IMR-90 (cell line): ENCODE results near the gene PPRC1. TPM values are rescaled to one million over a fixed set of nuclear protein-coding genes. Genes with fewer than 3 reads are reported as not detected.

ENCODE experiments used
- ATAC-seq: fragments of 200-7000 bp; cut with Tn5 transposase; 2 replicates; pipeline ENCODE4 v1.9.1; 2020; ENCODE audit warnings: low read depth, mild to moderate bottlenecking, moderate library complexity
- Bru-seq: library from RNA; stranded (reverse); fragments of 400-500 nt; gene quantifications from one replicate; lab custom pipeline; 2021; lab: Mats Ljungman, UMichigan
- BruChase-seq, 2 experiments: library from RNA; stranded (reverse); fragments of 400-500 nt; gene quantifications; one replicate each; lab custom pipeline; 2021; lab: Mats Ljungman, UMichigan
- BruUV-seq: library from RNA; stranded (reverse); fragments of 400-500 nt; replicated peaks from 2 replicates; lab custom pipeline; 2021; lab: Mats Ljungman, UMichigan
- CTCF ChIA-PET: fragments of 300-600 bp; formaldehyde crosslinking; extraction: SDS; loops from one replicate; lab custom pipeline; 2021; ENCODE audit warnings: antibody characterized with exemption; lab: Yijun Ruan, JAX
- POLR2A ChIA-PET: fragments of 300-600 bp; sonication (Branson Sonifier 250); formaldehyde crosslinking; loops from one replicate; lab custom pipeline; 2022; ENCODE audit warnings: antibody characterized with exemption; ENCODE audit not compliant: unreplicated experiment; lab: Charles Lee
- DNase-seq: peaks from one replicate; pipeline ENCODE4 v3.0.0; 2013
- H2AFZ ChIP-seq: replicated peaks from 2 replicates; pipeline ENCODE3; 2013; ENCODE audit warnings: low read length, mild to moderate bottlenecking; ENCODE audit not compliant: poor library complexity
- H2AK5ac ChIP-seq: 2 replicates; pipeline ENCODE4 v1.6.1; 2013; ENCODE audit warnings: low read depth, low read length, inconsistent platforms
- H2AK9ac ChIP-seq: replicated peaks from 2 replicates; pipeline ENCODE3; 2013; ENCODE audit warnings: mild to moderate bottlenecking, low read depth, low read length, moderate library complexity; ENCODE audit not compliant: poor library complexity
- H2BK120ac ChIP-seq: 2 replicates; pipeline ENCODE4 v1.6.1; 2013; ENCODE audit warnings: low read depth, low read length, inconsistent platforms
- H2BK15ac ChIP-seq: 3 replicates; pipeline ENCODE4 v1.6.1; 2013; ENCODE audit warnings: low read depth, low read length, inconsistent platforms
- H2BK20ac ChIP-seq: 2 replicates; pipeline ENCODE4 v1.6.1; 2013; ENCODE audit warnings: low read depth, mild to moderate bottlenecking, inconsistent platforms, low read length, moderate library complexity
- H2BK5ac ChIP-seq: 2 replicates; pipeline ENCODE4 v1.6.1; 2013; ENCODE audit warnings: mild to moderate bottlenecking, low read depth, low read length, inconsistent platforms; ENCODE audit not compliant: poor library complexity, severe bottlenecking
- H3K14ac ChIP-seq: replicated peaks from 2 replicates; pipeline ENCODE4 v1.6.1; 2013; ENCODE audit warnings: low read depth, low read length, inconsistent platforms
- H3K18ac ChIP-seq: 2 replicates; pipeline ENCODE4 v1.6.1; 2013; ENCODE audit warnings: low read depth, low read length, control low read depth
- H3K23ac ChIP-seq: 2 replicates; pipeline ENCODE4 v1.6.1; 2013; ENCODE audit warnings: low read depth, low read length, inconsistent platforms
- H3K27ac ChIP-seq: 2 replicates; pipeline ENCODE4 v1.5.1; 2013; ENCODE audit warnings: mild to moderate bottlenecking, control low read depth, low read length; ENCODE audit not compliant: insufficient read depth
- H3K27me3 ChIP-seq: 2 replicates; pipeline ENCODE4 v1.6.1; 2013; ENCODE audit warnings: low read length; ENCODE audit not compliant: control insufficient read depth, insufficient read depth
- H3K36me3 ChIP-seq: 2 replicates; pipeline ENCODE4 v1.6.1; 2013; ENCODE audit warnings: low read length, mixed read lengths; ENCODE audit not compliant: control insufficient read depth, insufficient read depth
- H3K4ac ChIP-seq: 2 replicates; pipeline ENCODE4 v1.6.1; 2013; ENCODE audit warnings: low read depth, low read length, inconsistent platforms
- H3K4me1 ChIP-seq: 2 replicates; pipeline ENCODE4 v1.6.1; 2013; ENCODE audit warnings: low read length, mixed read lengths; ENCODE audit not compliant: control insufficient read depth, insufficient read depth
- H3K4me2 ChIP-seq: 2 replicates; pipeline ENCODE4 v1.6.1; 2013; ENCODE audit warnings: low read depth, mild to moderate bottlenecking, control low read depth, low read length, moderate library complexity
- H3K4me3 ChIP-seq: 2 replicates; pipeline ENCODE4 v1.5.1; 2013; ENCODE audit warnings: low read depth, mild to moderate bottlenecking, control low read depth, low read length, moderate library complexity; ENCODE audit not compliant: insufficient read depth
- H3K56ac ChIP-seq: 2 replicates; pipeline ENCODE4 v1.6.1; 2013; ENCODE audit warnings: low read length, inconsistent platforms; ENCODE audit not compliant: insufficient read depth; ENCODE audit errors: extremely low read depth
- H3K79me1 ChIP-seq, 2 experiments: 2 replicates each; pipeline ENCODE4 v1.6.1; 2013; ENCODE audit warnings: low read length in 2 of 2, inconsistent platforms in 1 of 2, low read depth in 1 of 2
- H3K9ac ChIP-seq: 2 replicates; pipeline ENCODE4 v1.6.1; 2013; ENCODE audit warnings: low read depth, low read length, control low read depth
- H3K9me1 ChIP-seq: 2 replicates; pipeline ENCODE4 v1.6.1; 2013; ENCODE audit warnings: low read length, inconsistent platforms; ENCODE audit not compliant: insufficient read depth
- H3K9me3 ChIP-seq: 2 replicates; pipeline ENCODE4 v1.6.1; 2013; ENCODE audit warnings: low read length; ENCODE audit not compliant: control insufficient read depth, insufficient read depth
- H4K20me1 ChIP-seq: 2 replicates; pipeline ENCODE4 v1.6.1; 2013; ENCODE audit warnings: low read length, inconsistent platforms; ENCODE audit not compliant: insufficient read depth
- H4K5ac ChIP-seq: 2 replicates; pipeline ENCODE4 v1.6.1; 2013; ENCODE audit warnings: mild to moderate bottlenecking, low read depth, low read length, control low read depth
- H4K8ac ChIP-seq, 2 experiments: 2 replicates each; pipeline ENCODE4 v1.6.1; 2013; ENCODE audit warnings: low read depth in 2 of 2, low read length in 2 of 2, control low read depth in 1 of 2, inconsistent platforms in 1 of 2
- H4K91ac ChIP-seq: 2 replicates; pipeline ENCODE4 v1.6.1; 2013; ENCODE audit warnings: low read depth, low read length, inconsistent platforms; ENCODE audit not compliant: insufficient read depth
- BHLHE40 ChIP-seq: fragments of 150-350 bp; IDR thresholded peaks from 2 replicates; pipeline ENCODE4 v1.6.1; 2016; ENCODE audit warnings: mild to moderate bottlenecking, low read depth, low read length
- CHD1 ChIP-seq: IDR thresholded peaks from 2 replicates; pipeline ENCODE4 v1.6.1; 2012; ENCODE audit warnings: low read depth, low read length, improper control_type of control experiment
- CTCF ChIP-seq: conservative IDR thresholded peaks from 2 replicates; pipeline ENCODE4 v1.5.1; 2012; ENCODE audit warnings: mild to moderate bottlenecking, low read depth, low read length, improper control_type of control experiment
- ELK1 ChIP-seq: fragments of 150-350 bp; IDR thresholded peaks from 2 replicates; pipeline ENCODE4 v1.6.1; 2016; ENCODE audit warnings: low read depth, mild to moderate bottlenecking, low read length, moderate library complexity, borderline replicate concordance
- FOS ChIP-seq: fragments of 150-350 bp; IDR thresholded peaks from 2 replicates; pipeline ENCODE4 v1.6.1; 2016; ENCODE audit warnings: low read depth, low read length
- MAFK ChIP-seq: IDR thresholded peaks from 2 replicates; pipeline ENCODE4 v1.6.1; 2012; ENCODE audit warnings: low read depth, low read length, improper control_type of control experiment
- NFE2L2 ChIP-seq: fragments of 150-350 bp; IDR thresholded peaks from 2 replicates; pipeline ENCODE4 v1.6.1; 2016; ENCODE audit warnings: low read depth, mild to moderate bottlenecking, low read length
- POLR2A ChIP-seq: IDR thresholded peaks from 2 replicates; pipeline ENCODE4 v1.6.1; 2012; ENCODE audit warnings: mild to moderate bottlenecking, low read depth, low read length
- RCOR1 ChIP-seq: IDR thresholded peaks from 2 replicates; pipeline ENCODE4 v1.6.1; 2012; ENCODE audit warnings: mild to moderate bottlenecking, low read length, improper control_type of control experiment; ENCODE audit not compliant: insufficient replicate concordance
- RFX5 ChIP-seq: IDR thresholded peaks from 2 replicates; pipeline ENCODE4 v1.8.0; 2012; ENCODE audit warnings: low read depth, mild to moderate bottlenecking, low read length, moderate library complexity
- USF2 ChIP-seq: fragments of 150-350 bp; IDR thresholded peaks from 2 replicates; pipeline ENCODE4 v1.6.1; 2017; ENCODE audit warnings: mild to moderate bottlenecking, antibody characterized with exemption, low read length, low read depth
- WGBS, 2 experiments: methylation state at CpG; one replicate each; pipeline versions ENCODE4 v1.1.5 to v1.1.7; 2013; ENCODE audit warnings: missing lambda C conversion rate in 2 of 2; ENCODE audit not compliant: insufficient read length in 1 of 2; ENCODE audit errors: extremely low coverage in 2 of 2; 5-methylcytosine and 5-hydroxymethylcytosine counted together
- dilution Hi-C: fragments of 300-500 bp; cut with HindIII; formaldehyde crosslinking; loops from one replicate; pipeline ENCODE4 v1.14.3; 2018; ENCODE audit warnings: low sequenced_read_pairs; ENCODE audit not compliant: unreplicated experiment
- in situ Hi-C: fragments of 300-500 bp; cut with MboI; formaldehyde crosslinking; loops from 3 replicates; pipeline ENCODE4 v1.14.3; 2019; ENCODE audit warnings: low sequenced_read_pairs, inconsistent platforms, mixed read lengths
- intact Hi-C: fragments of 100-400 bp; cut with micrococcal nuclease; formaldehyde crosslinking; loops from 2 replicates; pipeline ENCODE4 v1.10.0; 2022
- long read RNA-seq: library from polyadenylated mRNA; unstranded; transcript quantifications from one replicate; pipeline ENCODE4 v2.0.0, GENCODE V29; 2021; ENCODE audit not compliant: unreplicated experiment
- polyA plus RNA-seq, 3 experiments: library from polyadenylated mRNA; depleted of rRNA; stranded (reverse); fragments of >200 nt; gene quantifications; 2 replicates each; pipeline ENCODE4 v1.2.3, GENCODE V29; 2012; ENCODE audit warnings: low replicate concordance in 1 of 3
- total RNA-seq: library from RNA; depleted of rRNA; stranded (reverse); fragments of >200 nt; gene quantifications from 2 replicates; pipeline ENCODE4 v1.2.3, GENCODE V29; 2012; rRNA removed

The PPRC1 gene
- total RNA-seq (11.4 and 11.8 TPM in 2 replicates), polyA plus RNA-seq (2012; rRNA removed) (38.7 and 40.7 TPM in 2 replicates), Bru-seq, nascent RNA (percentile 93 among the genes with signal in this experiment), BruChase-seq, experiment 1, labeled RNA remaining after a 6-hour chase (percentile 86 among the genes with signal in this experiment), BruChase-seq, experiment 2, labeled RNA remaining after a 2-hour chase (percentile 94 among the genes with signal in this experiment)
- polyA plus RNA-seq (2012; cell fraction: cytosol; rRNA removed) = 20.9 and 23.5 TPM in 2 replicates
- polyA plus RNA-seq (2012; cell fraction: nucleus; rRNA removed; ENCODE audit: low replicate concordance) = 117 and 123 TPM in 2 replicates
- long read RNA-seq, partial matches to known transcripts = 10 of 13 reads
- long read RNA-seq, other reads (novel, unspliced or antisense) = 1 of 13 reads

- H3K27ac ChIP-seq = peak within 1 kb of the TSS; percentile 96
- H4K5ac ChIP-seq = peak within 1 kb of the TSS; percentile 22
- peaks cover 17% of the 10 kb centered on the region for H3K9me1 ChIP-seq
- peak within 1 kb of the TSS; percentile 82 for H2BK5ac ChIP-seq
- peaks cover 44% of the 10 kb centered on the region for H4K20me1 ChIP-seq
- H3K4me1 ChIP-seq = peaks cover 10% of the 10 kb centered on the region
- dilution Hi-C loops (no loop called here), intact Hi-C loops (loop anchor here (1.0 kb wide), 1 partner anchor 37 kb away; no protein-coding TSS in a partner anchor), in situ Hi-C loops (no loop called here)
- H3K4me2 ChIP-seq = peak within 1 kb of the TSS; percentile 99
- peak within 1 kb of the TSS; percentile 59; the same call in 1 of the 2 replicates for H3K18ac ChIP-seq
- H3K79me1 ChIP-seq = peaks cover 0 to 40% of the 10 kb centered on the region in 2 experiments; a peak in 2 of 4 replicates
- BruUV-seq = no TSS peak
- H3K23ac ChIP-seq = peak within 1 kb of the TSS; percentile 92
- H2BK120ac ChIP-seq = peak within 1 kb of the TSS; percentile 67
- peak within 1 kb of the TSS; percentile 97 for H3K9ac ChIP-seq
- 1% methylated on average over 32 of the region's 64 CpGs; no CpG with 5 or more reads in 1 of the 2 experiments for WGBS, 2 experiments
- peak within 1 kb of the TSS; percentile 85 for H2BK20ac ChIP-seq
- POLR2A ChIA-PET = no interaction called here
- H2AK9ac ChIP-seq = peak within 1 kb of the TSS; percentile 100
- H3K4me3 ChIP-seq = peak within 1 kb of the TSS; percentile 61
- peak within 1 kb of the TSS; percentile 91 for H3K4ac ChIP-seq
- peak within 1 kb of the TSS; percentile 97 for H2AK5ac ChIP-seq
- peak within 1 kb of the TSS; percentile 97 for H3K56ac ChIP-seq
- H3K9me3 ChIP-seq = no peaks in the 10 kb centered on the region
- peak within 1 kb of the TSS; percentile 84 to 89 for H4K8ac ChIP-seq
- CTCF ChIA-PET = interaction anchor here (0.6 to 2.1 kb wide), 2 partner anchors 11 to 321 kb away, joined by 3 to 10 read pairs; no protein-coding TSS in a partner anchor
- ATAC-seq (peak; percentile 90), DNase-seq (peak; percentile 99)
- H2AFZ ChIP-seq = peak within 1 kb of the TSS; percentile 91
- H3K27me3 ChIP-seq = no peaks in the 10 kb centered on the region
- peak within 1 kb of the TSS; percentile 77; the same call in 1 of the 3 replicates for H2BK15ac ChIP-seq
- peaks cover 3% of the 10 kb centered on the region for H3K36me3 ChIP-seq
- peak within 1 kb of the TSS; percentile 98 for H3K14ac ChIP-seq
- H4K91ac ChIP-seq = peak within 1 kb of the TSS; percentile 97
- TF ChIP-seq USF2 = no peak
- no peak for TF ChIP-seq BHLHE40
- no peak for TF ChIP-seq FOS
- no peak for TF ChIP-seq ELK1
- TF ChIP-seq POLR2A = peak; percentile 95
- no peak for TF ChIP-seq CHD1
- no peak for TF ChIP-seq MAFK
- peak; percentile 34 for TF ChIP-seq RCOR1
- TF ChIP-seq NFE2L2 = 0 out of 2 replicates have a peak, but pooled peaks have one; percentile 6
- no peak for TF ChIP-seq RFX5
- TF ChIP-seq CTCF = peak; percentile 80
These were observed at the start of gene PPRC1 for GRCh38 chr10:102132563-102133372. TSS of gene PPRC1 (plus strand) at chr10:102133040. CDS start at chr10:102133069, 29 bp downstream.
